G401 (cell line): ENCODE data around the gene CACNA1B. TPM values are rescaled to one million over a fixed set of nuclear protein-coding genes. Genes with fewer than 3 reads are reported as not detected.
A peak's percentile ranks its signal among the peaks of the same experiment; 100 is the strongest.

Experiments
- DNase-seq: peaks from one replicate; pipeline ENCODE4 v3.0.0-alpha.2; 2015; ENCODE audit warnings: low spot score
- in situ Hi-C: cut with HindIII; loops from 2 replicates; pipeline ENCODE4 v1.10.0; 2016; ENCODE audit warnings: low sequenced_read_pairs, mixed read lengths
- total RNA-seq: library from RNA; depleted of rRNA; stranded (reverse); fragments of >200 nt; shearing (Covaris generic); gene quantifications from 2 replicates; pipeline ENCODE4 v1.2.3, GENCODE V29; 2014

Gene CACNA1B
- total RNA-seq, 1 experiment from 2014 or later = 1.8 TPM

DNA sequence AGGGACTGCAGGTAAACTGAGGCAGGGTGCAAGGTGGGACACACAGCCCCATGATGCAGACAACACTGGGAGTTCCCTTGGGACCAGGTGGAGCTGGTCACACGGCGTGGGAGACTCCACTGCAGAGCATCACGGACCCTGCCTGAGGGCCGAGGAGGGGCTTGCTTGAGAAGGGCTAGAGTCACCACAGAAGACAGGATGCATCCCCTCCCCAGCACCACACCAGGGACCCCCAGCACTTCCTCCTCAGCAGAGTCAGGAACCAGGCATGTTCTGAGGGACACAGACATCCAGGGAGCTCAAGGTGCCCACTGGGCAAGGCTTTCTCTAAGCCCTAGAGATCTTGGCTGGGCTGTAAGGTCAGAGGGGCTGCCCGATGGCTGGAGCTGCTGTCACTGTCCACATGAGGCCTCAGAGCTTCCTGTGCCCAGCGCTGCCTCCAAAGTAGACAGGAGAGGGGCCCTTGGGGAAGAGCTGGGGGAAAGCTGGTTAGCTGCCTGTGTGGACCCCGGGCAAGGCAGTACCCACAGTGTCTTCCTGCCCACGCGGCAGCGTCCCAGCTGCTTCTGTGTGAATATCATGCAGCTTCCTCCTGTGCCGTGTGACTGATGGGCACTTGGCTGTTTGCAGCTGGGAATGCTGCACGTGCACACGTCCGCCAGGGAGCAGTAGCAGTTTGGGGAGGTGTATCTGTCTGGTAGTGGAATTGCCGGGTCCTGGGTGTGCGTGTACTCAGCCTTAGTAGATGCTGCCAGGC lies 176.6 kb downstream of the CACNA1B start:
- DNase-seq = no peak
- in situ Hi-C loops = no loop called here

DNA sequence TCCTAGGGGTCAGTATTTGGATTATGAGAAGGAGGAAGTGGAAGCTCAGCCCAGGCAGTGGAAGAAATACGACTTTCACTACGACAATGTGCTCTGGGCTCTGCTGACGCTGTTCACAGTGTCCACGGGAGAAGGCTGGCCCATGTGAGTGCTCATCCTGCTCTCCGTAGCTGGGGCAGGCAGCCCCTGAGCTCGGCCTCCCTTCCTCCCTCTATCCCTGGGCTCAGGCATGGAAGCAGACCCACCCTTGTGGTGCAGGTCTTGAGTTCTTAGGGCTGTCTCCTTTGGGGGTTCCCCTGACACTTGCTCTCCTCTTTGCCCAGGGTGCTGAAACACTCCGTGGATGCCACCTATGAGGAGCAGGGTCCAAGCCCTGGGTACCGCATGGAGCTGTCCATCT lies 180.1 kb downstream of the CACNA1B start:
- in situ Hi-C loops = no loop called here
- DNase-seq = no peak

DNA sequence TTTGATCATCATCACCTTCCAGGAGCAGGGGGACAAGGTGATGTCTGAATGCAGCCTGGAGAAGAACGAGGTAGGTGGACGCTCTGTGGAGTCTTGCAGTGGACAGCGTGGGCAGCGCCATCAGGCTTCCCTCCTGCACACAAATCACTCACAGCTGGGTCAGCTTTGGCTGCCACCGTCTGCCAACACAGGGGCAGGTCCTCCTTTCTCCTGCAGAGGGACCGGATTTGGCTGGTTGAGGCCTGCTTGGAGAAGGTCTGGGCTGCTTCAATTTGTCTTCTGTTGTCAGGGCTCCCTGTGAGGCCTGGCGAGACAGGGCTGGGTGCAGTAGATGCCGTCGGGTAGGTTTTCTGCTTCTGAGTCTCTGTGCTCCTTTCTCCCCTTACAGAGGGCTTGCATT lies 180.6 kb downstream of the CACNA1B start:
- in situ Hi-C loops = no loop called here

DNA sequence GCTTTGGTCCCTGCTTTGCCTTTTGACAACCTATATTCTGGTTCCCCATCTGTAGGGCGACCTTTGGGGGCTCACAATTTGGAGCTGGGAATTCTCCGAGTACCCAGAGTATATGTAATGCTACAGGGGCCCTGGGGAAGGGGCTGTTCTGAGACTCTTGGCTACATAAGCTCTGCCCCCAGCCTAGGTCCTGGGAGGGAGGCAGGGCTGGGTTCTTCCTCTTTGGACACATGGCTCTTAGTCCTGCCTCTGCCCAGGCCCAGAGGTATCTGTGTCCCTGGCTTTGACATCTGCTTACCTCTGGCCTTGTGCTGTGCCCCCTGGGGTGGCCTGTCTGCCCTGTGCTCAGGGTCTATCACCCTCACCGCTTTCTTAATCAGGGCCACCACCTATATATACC lies 181.6 kb downstream of the CACNA1B start:
- DNase-seq = no peak
- in situ Hi-C loops = no loop called here

More for the DNA sequence above, 180.6 kb downstream of the CACNA1B start:
- no peak for DNase-seq

DNA sequence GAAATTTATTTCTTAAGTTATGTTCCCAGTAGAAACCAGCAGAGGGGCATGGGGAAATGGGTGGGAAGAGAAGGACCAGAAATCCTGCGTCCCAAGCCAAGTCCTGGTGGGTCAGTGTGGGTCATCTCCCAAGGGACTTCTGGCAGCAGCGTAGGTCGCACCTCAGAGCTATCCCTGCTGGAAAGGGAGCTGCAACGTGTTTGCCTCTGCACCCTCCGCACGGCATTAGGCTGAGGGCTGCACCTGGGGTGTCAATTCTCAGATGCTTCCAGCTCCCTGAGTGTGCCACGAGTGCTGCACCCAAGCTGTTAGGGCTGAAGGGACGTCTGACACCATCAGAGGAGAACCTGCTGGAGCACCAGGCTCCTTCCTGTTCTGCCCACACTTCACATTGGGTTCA lies 182.8 kb downstream of the CACNA1B start:
- DNase-seq = no peak
- in situ Hi-C loops = no loop called here

DNA sequence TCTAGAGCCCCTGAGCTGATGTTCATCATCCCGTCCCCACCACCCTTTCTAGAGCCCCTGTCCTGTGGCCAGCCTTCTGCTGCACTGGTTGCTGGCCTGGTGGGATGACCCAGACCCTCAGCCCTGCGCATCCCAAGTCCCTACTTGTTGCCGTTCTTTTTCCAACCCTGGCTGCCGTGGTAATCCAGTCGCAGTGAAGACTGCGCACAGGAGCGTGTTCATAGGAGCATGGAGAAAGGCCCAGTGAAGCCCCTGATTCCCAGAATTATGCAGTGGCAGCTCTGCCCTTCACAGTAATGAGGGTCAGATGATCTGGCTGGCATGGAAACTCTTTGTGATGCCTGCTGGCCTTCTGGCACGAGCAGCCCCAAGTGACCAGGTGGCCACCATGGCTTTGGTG lies 183.3 kb downstream of the CACNA1B start:
- in situ Hi-C loops = no loop called here
- peak; percentile 16 for DNase-seq

DNA sequence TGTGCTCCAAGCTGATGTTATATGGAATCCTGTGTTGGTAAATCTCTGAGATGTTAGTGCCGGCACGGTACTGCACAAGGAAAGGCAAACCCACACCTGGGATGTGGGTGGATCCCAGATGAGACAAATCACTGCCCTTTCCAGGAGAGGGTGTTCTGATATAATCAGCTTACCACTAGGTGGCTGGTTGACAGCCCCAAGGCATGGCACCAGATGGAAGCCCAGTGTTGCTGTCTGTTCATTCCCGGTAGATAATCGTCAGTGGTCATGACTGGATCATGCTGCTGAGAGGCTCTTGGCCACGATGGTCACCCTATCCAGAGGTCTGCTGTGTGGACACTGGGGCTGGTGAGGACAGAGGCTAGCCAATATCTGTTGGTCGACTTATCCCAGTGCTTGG lies 184.0 kb downstream of the CACNA1B start:
- no peak for DNase-seq
- in situ Hi-C loops = no loop called here

DNA sequence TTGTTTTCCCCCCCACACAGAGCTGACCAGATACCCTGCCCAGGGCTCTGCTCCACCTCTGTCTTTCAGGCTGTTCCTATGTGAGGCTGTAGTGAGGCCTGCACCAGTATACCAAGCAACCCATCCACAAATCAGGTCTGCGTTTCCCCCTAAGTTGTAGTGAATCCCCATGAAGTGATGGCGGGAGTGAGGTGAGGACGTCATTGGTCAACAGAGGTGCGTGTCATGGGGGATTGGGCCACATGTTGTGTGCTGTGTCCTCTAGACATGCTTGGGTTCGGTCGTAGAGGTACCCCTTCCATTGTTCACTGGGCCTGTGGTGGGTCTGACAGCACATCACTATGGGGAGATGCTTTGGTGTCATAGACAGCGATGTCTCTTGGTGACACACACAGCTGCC lies 184.6 kb downstream of the CACNA1B start:
- no peak for DNase-seq
- in situ Hi-C loops = no loop called here

DNA sequence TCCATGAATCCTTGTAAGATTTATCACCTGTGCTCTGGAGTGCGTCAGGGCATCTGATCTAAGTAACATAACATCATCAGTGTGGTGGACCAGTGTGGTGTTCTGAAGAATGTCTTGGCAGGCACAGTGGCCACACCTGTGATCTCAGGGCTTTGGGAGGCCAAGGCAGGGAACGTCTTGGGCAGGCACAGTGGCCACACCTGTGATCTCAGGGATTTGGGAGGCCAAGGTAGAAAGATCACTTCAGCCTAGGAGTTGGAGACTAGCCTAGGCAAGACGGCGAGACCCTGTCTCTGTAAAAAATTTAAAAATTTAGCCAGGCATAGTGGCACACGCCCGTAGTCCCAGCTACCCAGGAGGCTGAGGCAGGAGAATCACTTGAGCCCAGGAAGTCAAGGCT lies 185.5 kb downstream of the CACNA1B start:
- in situ Hi-C loops = no loop called here
- no peak for DNase-seq

DNA sequence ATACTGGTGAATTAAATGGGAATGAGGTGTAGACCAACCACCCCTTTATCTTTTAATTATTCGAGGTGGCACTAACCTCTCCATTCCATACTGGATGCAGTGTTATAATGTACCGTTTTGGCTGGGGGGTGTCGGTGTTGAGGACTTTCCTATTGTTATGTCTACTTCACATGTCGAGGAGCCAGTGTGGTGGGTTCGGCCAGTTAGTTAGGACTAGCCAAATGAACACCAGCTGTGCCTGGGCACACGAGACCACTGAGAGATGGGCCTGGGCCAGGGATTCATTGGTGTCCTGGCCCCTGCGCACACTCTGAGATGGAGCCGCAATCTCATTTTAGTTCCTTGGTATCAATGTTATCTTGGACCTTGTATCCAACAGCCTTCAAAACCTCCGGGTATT lies 186.2 kb downstream of the CACNA1B start:
- in situ Hi-C loops = no loop called here
- no peak for DNase-seq

DNA sequence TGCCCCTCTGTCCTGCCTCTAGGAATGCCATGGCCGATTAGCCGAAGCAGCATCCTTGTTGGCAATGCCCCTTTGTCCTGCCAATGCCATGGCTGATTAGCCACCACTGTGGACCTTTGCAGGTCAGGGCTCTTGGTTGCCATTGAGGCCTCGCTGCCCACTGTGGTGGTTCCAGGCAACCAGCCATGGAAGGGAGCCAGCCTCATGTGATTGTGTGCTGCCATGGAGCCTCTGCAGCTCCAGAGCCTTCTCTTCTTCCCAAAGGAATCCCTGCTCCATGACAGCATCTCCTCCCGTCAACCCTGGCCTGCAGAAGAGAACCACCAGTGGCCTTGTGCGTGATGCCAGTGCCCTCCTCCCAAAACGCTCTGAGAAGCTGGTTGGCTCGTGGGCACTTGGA lies 187.0 kb downstream of the CACNA1B start:
- peak; percentile 68 for DNase-seq
- in situ Hi-C loops = no loop called here

DNA sequence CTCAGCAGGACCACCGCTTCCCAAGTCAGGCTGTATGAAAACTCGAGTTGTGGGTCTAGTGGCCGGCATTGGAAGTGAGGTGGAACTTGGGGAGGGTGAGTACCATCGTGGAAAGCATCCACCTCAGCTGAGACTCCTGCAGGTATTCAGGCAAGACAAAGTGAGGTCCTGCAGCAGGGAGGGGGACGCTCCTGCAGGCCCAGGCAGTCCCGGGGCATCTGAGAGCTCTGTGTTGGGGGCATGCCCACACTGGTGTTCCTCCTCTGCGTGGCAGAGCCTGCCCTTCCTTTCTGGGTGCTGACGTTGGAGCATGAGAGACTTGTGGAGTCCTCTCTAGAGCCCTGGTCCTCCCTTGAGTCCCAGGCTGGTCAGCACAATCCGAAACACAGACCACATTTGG lies 187.7 kb downstream of the CACNA1B start:
- in situ Hi-C loops = no loop called here
- no peak for DNase-seq

DNA sequence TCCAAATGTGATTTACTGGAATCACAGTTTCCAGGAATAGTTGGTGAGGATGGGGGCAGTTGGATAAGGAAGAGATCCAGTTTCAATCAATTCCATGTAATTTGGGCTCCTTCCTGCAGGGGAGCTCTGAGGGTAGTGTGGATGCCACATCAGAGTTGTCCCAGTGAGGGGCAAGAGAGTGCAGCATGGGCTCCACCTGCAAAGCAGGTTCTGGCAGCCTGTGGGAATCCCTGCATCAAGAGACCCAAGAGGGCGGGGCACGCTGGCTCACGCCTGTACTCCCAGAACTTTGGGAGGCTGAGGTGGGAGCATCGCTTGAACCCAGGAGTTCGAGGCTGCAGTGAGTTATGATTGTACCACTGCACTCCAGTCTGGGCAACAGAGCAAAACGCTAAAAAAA lies 188.5 kb downstream of the CACNA1B start:
- DNase-seq = no peak

DNA sequence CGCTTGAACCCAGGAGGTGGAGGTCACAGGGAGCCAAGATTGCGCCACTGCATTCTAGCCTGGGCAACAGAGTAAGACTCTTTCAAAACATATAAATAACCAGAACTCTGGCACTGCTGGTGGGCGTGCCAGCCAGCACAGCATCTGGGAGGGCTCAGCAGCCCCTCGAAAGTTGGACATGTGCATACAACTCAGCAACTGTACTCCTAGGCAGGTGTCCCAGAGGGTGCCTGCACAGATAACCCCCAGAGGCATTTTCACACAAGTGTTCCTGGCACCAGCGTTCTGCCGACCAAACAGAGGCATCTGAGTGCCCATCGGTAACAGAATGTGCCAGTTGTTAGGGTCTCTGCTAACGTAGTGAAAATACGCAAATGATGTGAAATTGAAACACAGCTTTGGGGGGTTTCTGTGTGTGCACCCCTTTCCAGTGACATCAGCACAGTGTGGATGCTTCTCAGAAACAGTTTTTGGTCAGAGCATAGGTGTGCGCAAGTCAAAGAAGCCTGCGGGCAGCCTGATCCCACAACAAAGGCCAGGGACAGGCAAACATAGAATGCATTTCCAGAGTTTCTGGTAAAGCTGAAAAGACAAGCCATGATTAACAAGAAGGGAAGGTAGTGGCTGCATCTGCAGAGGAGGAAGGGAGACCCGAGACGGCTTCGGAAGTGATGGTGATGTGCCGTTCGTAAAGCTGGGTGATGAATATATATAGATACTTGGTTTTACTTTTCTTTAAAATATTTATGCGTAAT lies 190.2 kb downstream of the CACNA1B start:
- in situ Hi-C loops = no loop called here
- DNase-seq = no peak

More for the DNA sequence above, 188.5 kb downstream of the CACNA1B start:
- in situ Hi-C loops = no loop called here

DNA sequence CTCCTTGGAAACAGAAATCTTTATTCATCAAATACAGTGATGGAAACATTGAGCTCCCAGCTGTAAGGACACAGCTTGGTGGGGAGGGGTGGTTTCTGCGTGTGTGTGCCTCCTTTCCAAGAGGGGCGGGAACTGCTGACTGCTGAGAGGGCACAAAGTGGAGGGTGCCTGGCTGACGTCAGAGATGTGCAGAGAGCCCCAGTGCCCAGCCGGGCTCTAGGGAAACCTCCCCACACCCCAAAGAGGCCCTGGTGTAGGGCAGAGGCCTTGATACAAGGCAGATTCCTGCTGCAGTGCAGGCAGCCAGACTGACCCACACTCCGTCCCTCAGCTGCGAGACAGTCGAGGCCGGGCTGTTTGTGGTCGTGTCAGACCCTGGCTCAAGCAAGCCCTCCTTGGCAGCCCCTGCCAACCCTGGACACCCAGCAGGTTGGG lies 191.0 kb downstream of the CACNA1B start:
- in situ Hi-C loops = no loop called here
- no peak for DNase-seq

DNA sequence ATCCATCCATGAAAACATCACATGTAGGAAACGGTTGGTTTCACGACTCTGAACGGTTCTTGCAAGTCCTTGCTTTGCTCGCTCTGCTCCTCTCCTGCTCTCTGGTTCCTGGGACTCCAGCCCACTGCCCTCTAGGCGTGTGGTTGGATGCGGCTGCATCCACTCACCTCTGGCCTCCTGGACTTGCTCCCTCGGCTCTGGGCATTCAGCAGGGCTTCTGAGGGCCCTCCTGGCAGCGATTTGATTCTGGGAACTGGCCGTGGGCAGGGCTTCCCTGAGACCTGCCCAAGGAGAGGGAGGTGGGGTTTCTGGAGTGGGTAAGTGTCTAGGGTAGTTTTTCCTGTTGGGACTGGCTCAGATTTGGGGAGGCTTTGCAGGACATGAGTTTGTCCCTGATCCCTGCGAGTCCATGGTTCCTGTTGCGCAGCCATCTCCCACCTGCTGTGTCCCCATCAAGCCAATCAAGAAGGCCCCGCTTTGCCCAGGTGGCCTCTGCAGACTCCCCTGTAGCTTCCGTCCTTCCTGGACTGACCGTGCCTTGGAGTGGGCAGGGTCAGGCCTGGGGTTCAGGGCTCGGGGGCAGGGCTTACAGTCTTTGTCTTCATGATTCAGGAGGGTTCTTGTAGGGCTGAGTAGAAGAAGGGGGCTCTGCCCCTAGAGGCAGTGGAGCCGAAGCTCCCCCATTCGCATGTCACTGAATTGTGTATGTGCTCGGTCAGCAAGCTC lies 192.3 kb downstream of the CACNA1B start:
- in situ Hi-C loops = no loop called here
- DNase-seq = no peak

DNA sequence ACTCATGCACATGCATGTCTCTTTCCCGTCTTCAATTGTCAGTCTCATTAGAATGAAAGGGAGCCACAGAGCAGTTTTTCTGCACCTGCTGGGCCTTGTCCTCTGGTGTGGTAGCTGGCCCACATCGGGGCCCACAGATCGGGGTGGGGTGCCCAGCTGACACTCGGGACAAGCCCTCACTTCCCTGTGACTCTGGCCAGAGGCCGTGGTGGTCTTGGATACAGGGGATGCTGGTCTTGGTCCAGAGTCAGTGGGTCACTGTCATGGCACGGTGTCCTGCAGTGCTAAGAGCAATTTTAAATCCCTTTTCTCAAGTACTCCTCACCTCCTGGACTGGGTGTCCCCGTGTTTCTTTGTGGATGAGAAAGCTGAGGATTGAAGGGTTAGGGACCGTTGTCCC lies 193.2 kb downstream of the CACNA1B start:
- in situ Hi-C loops = no loop called here
- no peak for DNase-seq

DNA sequence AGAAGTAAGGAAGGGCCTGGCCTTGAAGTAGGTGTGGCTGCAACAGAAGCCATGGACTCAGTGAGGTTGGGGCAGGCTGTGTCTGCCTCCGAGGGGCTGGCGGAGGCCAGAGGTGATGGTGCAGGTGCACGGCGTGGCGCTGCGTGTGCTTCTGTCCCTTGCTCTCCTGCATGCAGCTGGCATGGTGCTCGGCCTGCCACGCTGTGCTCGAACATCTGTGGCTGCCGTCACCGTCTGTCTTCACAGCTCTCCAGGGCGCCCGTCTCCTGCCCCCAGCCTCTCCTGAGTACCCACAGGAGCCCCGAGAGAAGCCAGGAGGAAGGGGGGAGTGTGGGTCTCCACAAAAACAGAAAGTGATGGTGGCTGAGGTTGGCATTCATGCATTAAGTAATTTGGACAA lies 193.7 kb downstream of the CACNA1B start:
- in situ Hi-C loops = no loop called here
- no peak for DNase-seq

DNA sequence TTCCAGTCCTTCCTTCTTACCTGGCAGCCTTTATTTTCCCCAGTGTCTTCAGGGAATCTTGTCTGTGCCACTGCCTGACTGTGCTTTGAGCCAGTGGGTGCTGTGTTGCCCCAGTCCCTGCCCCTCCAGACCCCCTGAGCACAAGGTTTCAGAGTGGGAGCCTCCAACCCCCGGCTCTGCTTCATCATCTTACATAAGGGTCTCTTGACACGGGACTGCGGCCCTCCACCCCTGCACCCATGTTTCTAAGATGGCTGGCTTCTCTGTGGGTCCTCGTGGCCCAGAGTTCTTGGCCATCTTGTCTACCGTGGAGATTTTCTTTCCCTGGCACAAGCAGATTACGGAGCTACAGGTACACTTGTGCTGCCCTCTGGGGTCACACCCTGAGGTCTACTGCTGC lies 194.1 kb downstream of the CACNA1B start:
- no peak for DNase-seq
- in situ Hi-C loops = no loop called here

DNA sequence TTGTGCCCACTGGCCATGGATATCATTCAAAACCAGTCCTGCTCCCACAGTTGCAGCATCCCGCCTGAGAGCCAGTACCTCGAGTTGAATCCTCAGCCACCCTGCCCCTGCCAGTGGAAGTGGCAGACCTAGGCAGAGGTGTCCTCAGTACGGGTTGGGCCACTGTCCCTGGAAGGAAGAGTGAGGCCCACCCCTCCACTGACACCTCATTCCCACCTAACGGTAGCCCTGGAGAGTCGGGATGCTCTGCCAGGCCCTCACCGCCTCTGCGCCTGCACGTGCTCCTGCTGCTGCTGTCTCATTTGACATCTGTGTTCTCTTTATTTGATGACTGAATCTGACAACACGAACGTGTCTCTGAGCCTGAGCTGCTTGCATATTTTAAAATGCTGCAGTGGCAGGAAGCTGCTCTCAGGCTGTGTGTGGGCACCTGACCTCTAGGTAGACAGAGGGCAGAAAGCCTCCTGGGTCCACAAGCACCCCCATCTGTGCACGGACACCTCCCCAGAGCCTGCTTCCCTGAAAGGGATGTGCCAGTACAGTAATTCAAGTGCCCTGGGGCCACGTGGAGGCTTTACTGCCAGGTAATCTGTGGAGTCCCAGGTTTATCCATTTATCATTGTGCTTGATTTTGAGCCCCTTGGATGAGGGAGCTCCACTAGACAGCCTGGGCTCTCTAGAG lies 194.7 kb downstream of the CACNA1B start:
- in situ Hi-C loops = no loop called here
- no peak for DNase-seq
